Neural cell (in vitro differentiated cells): ENCODE data around the gene SSX3.
"Not testable (repeated sequence)": the region's sequence is repeated elsewhere in the genome, so short reads cannot be mapped to it uniquely, and the experiment has no call there.

Experiments used
- EZH2 ChIP-seq: fragments of 200-600, 300-800 bp; shearing (Covaris generic), sonication (generic); IDR thresholded peaks from 2 replicates; pipeline ENCODE4 v1.6.1; 2014; ENCODE audit warnings: antibody characterized with exemption, low read length, borderline replicate concordance, mild to moderate bottlenecking; ENCODE audit not compliant: insufficient read depth, poor library complexity, severe bottlenecking
- POLR2AphosphoS5 ChIP-seq: IDR thresholded peaks from 2 replicates; pipeline ENCODE4 v1.6.1; 2012
- TAF1 ChIP-seq: IDR thresholded peaks from 2 replicates; pipeline ENCODE4 v1.6.1; 2012; ENCODE audit warnings: low read depth
- TF ChIP-seq, protein P1 (sequence below): fragments of 450-650 bp; IDR thresholded peaks from 2 replicates; pipeline ENCODE4 v1.5.1; 2014; ENCODE audit warnings: antibody characterized with exemption, mild to moderate bottlenecking, moderate library complexity; ENCODE audit not compliant: poor library complexity, severe bottlenecking

DNA sequence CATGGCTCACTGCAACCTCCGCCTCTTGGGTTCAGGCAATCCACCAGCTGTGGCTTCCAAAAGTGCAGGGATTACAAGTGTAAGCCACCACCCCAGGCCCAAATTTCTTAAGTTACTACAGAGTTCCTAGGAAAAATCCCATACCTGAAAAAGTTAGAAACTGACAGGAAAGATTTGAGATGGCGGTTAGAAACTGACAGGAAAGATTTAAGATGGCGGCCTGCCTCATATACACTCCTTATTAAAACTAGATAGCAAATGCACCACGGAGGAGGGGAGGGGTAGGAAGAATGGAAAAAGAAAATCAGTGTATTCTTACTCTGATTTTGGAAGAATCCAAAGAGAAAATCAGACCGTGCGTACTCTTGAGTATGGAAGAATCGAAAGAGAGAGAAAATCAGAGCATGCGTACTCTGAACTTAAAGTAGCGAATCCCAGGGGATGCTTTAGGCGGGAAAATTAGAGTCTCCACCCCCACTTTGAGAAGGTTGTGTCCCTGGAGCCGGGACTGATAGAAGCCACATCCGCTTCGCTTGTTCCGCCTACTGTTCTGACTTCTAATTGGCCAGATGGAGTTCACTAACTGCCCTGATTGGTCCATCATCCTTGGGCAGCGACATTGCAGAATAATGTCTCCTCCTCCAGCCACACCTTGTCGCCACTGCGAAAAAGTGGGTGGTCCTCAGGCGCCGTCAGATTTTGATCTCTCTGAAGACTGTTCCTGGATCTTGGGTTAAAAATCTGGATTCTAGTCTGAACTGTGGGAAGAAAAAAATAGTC is at the start of gene SSX3:
- TF ChIP-seq, protein P1, sequence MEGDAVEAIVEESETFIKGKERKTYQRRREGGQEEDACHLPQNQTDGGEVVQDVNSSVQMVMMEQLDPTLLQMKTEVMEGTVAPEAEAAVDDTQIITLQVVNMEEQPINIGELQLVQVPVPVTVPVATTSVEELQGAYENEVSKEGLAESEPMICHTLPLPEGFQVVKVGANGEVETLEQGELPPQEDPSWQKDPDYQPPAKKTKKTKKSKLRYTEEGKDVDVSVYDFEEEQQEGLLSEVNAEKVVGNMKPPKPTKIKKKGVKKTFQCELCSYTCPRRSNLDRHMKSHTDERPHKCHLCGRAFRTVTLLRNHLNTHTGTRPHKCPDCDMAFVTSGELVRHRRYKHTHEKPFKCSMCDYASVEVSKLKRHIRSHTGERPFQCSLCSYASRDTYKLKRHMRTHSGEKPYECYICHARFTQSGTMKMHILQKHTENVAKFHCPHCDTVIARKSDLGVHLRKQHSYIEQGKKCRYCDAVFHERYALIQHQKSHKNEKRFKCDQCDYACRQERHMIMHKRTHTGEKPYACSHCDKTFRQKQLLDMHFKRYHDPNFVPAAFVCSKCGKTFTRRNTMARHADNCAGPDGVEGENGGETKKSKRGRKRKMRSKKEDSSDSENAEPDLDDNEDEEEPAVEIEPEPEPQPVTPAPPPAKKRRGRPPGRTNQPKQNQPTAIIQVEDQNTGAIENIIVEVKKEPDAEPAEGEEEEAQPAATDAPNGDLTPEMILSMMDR, result not testable (repeated sequence)
- not testable (repeated sequence) for TF ChIP-seq EZH2, POLR2AphosphoS5, TAF1
